CD14-positive monocyte (primary cell): ENCODE measurements around the gene ZNF543. TPM values are rescaled to one million over a fixed set of nuclear protein-coding genes. Genes with fewer than 3 reads are reported as not detected.

Experiments
- DNase-seq, 3 donors: peaks; one replicate each; pipeline ENCODE4 v3.0.0-alpha.2; 2011 to 2022
- H2AFZ ChIP-seq: 2 replicates; pipeline ENCODE4 v1.6.0; 2012; ENCODE audit warnings: mild to moderate bottlenecking, low read depth, low read length, inconsistent platforms; ENCODE audit not compliant: insufficient read depth, poor library complexity, severe bottlenecking
- H3K27ac ChIP-seq, 2 donors: 1 replicate in 1 of 2; 2 replicates in 1 of 2; pipeline ENCODE4 v1.5.1; 2012 to 2013; ENCODE audit warnings: low read length in 2 of 2, control low read depth in 1 of 2, inconsistent platforms in 1 of 2, low read depth in 1 of 2, mild to moderate bottlenecking in 1 of 2
- H3K27me3 ChIP-seq, 2 donors: one replicate each; pipeline versions ENCODE4 v1.6.0 to v1.6.1; 2011 to 2013; ENCODE audit warnings: low read length in 2 of 2; ENCODE audit not compliant: control insufficient read depth in 2 of 2, insufficient read depth in 2 of 2
- H3K36me3 ChIP-seq, 2 donors: replicated peaks in 1 of 2; 1 replicate in 1 of 2; 2 replicates in 1 of 2; pipeline versions ENCODE4 v1.5.1 to v1.6.1; 2012 to 2013; ENCODE audit warnings: low read length in 2 of 2, control low read depth in 1 of 2, inconsistent platforms in 1 of 2, mild to moderate bottlenecking in 1 of 2; ENCODE audit not compliant: insufficient read depth in 2 of 2, control insufficient read depth in 1 of 2
- H3K4me1 ChIP-seq, 2 donors: 1 replicate in 1 of 2; 2 replicates in 1 of 2; pipeline versions ENCODE4 v1.5.1 to v1.6.1; 2012 to 2013; ENCODE audit warnings: low read length in 2 of 2, control low read depth in 1 of 2, inconsistent platforms in 1 of 2, mild to moderate bottlenecking in 1 of 2, moderate library complexity in 1 of 2; ENCODE audit not compliant: insufficient read depth in 2 of 2, control insufficient read depth in 1 of 2
- H3K4me2 ChIP-seq: replicated peaks from 2 replicates; pipeline ENCODE3; 2012; ENCODE audit warnings: low read length, moderate library complexity, mild to moderate bottlenecking; ENCODE audit not compliant: poor library complexity, severe bottlenecking; ENCODE audit errors: extremely low read depth
- H3K4me3 ChIP-seq, 3 experiments: fragments of 200-600 bp in 1 of 3; sonication (generic) in 1 of 3; replicated peaks in 1 of 3; 1 replicate in 2 of 3; 2 replicates in 1 of 3; pipeline ENCODE4 v1.5.1; 2011 to 2013; ENCODE audit warnings: low read length in 3 of 3, mild to moderate bottlenecking in 3 of 3, control low read depth in 2 of 3, low read depth in 2 of 3, inconsistent platforms in 1 of 3, moderate library complexity in 1 of 3
- H3K79me2 ChIP-seq: 2 replicates; pipeline ENCODE4 v1.6.0; 2012; ENCODE audit warnings: mild to moderate bottlenecking, control low read depth, inconsistent platforms, low read length, moderate library complexity; ENCODE audit not compliant: insufficient read depth
- H3K9ac ChIP-seq: 2 replicates; pipeline ENCODE4 v1.6.0; 2017; ENCODE audit warnings: low read length, mild to moderate bottlenecking; ENCODE audit not compliant: insufficient read depth, poor library complexity, severe bottlenecking
- H3K9me3 ChIP-seq, 2 donors: replicated peaks in 1 of 2; 1 replicate in 1 of 2; 2 replicates in 1 of 2; pipeline versions ENCODE4 v1.5.1 to v1.6.1; 2012 to 2013; ENCODE audit warnings: low read length in 2 of 2, control low read depth in 1 of 2; ENCODE audit not compliant: control insufficient read depth in 1 of 2, insufficient read depth in 1 of 2
- H4K20me1 ChIP-seq: 2 replicates; pipeline ENCODE4 v1.6.0; 2012; ENCODE audit warnings: mild to moderate bottlenecking, low read length, control low read depth, moderate library complexity; ENCODE audit not compliant: insufficient read depth
- H3K27ac Mint-ChIP-seq, 7 donors: one replicate each; pipeline ENCODE4 v1.8.0; 2020; ENCODE audit warnings: mild to moderate bottlenecking in 7 of 7, mixed read lengths in 7 of 7, moderate library complexity in 6 of 7, inconsistent platforms in 2 of 7
- H3K27me3 Mint-ChIP-seq, 3 donors: one replicate each; pipeline ENCODE4 v1.8.0; 2021 to 2022; ENCODE audit warnings: low read depth in 3 of 3, mild to moderate bottlenecking in 3 of 3, mixed read lengths in 3 of 3, moderate library complexity in 3 of 3, inconsistent platforms in 1 of 3
- H3K36me3 Mint-ChIP-seq, 2 donors: one replicate each; pipeline ENCODE4 v1.8.0; 2020; ENCODE audit warnings: mixed read lengths in 2 of 2, inconsistent platforms in 1 of 2, mild to moderate bottlenecking in 1 of 2
- H3K4me1 Mint-ChIP-seq: one replicate; pipeline ENCODE4 v1.8.0; 2020; ENCODE audit warnings: mild to moderate bottlenecking, mixed read lengths
- H3K4me3 Mint-ChIP-seq, 2 donors: one replicate each; pipeline ENCODE4 v1.8.0; 2020; ENCODE audit warnings: mild to moderate bottlenecking in 2 of 2, mixed read lengths in 2 of 2, moderate library complexity in 1 of 2
- H3K9me3 Mint-ChIP-seq, 7 donors: one replicate each; pipeline ENCODE4 v1.8.0; 2020 to 2022; ENCODE audit warnings: mixed read lengths in 7 of 7, mild to moderate bottlenecking in 6 of 7, moderate library complexity in 6 of 7, inconsistent platforms in 2 of 7
- CTCF ChIP-seq: fragments of 200-600 bp; IDR thresholded peaks from one replicate; pipeline ENCODE4 v1.8.0; 2022; ENCODE audit warnings: antibody characterized with exemption, mild to moderate bottlenecking
- WGBS: methylation state at CpG from one replicate; pipeline ENCODE4 v1.1.5; 2013; ENCODE audit warnings: missing lambda C conversion rate; ENCODE audit not compliant: insufficient coverage; 5-methylcytosine and 5-hydroxymethylcytosine counted together
- intact Hi-C, 2 donors: fragments of 100-400 bp; cut with micrococcal nuclease; formaldehyde crosslinking; loops; one replicate each; pipeline versions ENCODE4 v1.15.0 to v1.15.1; 2023
- polyA plus RNA-seq, 3 donors: library from polyadenylated mRNA; depleted of rRNA in 1 of 3; unstranded in 2 of 3; stranded (reverse) in 1 of 3; fragments of 300-500 nt in 2 of 3; fragments of >200 nt in 1 of 3; fragmentation: Illumina TruSeq in 2 of 3; gene quantifications; 1 replicate in 2 of 3; 2 replicates in 1 of 3; pipeline ENCODE4 v1.2.3, GENCODE V29; 2012 to 2021

Gene ZNF543
- polyA plus RNA-seq, 3 donors: 0.85 to 1.1 (median 0.99) TPM

GRCh38 chr19:57288373-57288772 is 31.9 kb upstream of the ZNF543 start:
- no peak for TF ChIP-seq CTCF
- peaks cover 8% of the 10 kb centered on the region for H4K20me1 ChIP-seq
- H3K36me3 ChIP-seq: peaks cover 90 to 96% of the 10 kb centered on the region in 2 donors
- H3K4me2 ChIP-seq: no peak overlapping the region
- H3K79me2 ChIP-seq: peaks cover 68% of the 10 kb centered on the region
- H3K36me3 Mint-ChIP-seq: peaks cover 82 to 98% of the 10 kb centered on the region in 2 donors
- no peak for DNase-seq
- intact Hi-C loops: no loop called here
- peaks cover 18 to 48% (median 38%) of the 10 kb centered on the region in 7 donors for H3K9me3 Mint-ChIP-seq
- no peak overlapping the region for H3K27ac Mint-ChIP-seq
- no peaks in the 10 kb centered on the region for H3K4me1 ChIP-seq
- H3K4me1 Mint-ChIP-seq: no peaks in the 10 kb centered on the region
- no peak overlapping the region for H3K9ac ChIP-seq
- H3K27me3 ChIP-seq: no peaks in the 10 kb centered on the region
- peaks cover 0 to 2% (median 0%) of the 10 kb centered on the region in 3 donors for H3K27me3 Mint-ChIP-seq
- no peak overlapping the region for H3K4me3 ChIP-seq
- no peak overlapping the region for H2AFZ ChIP-seq
- 100% methylated on average over 2 of the region's 4 CpGs for WGBS
- H3K4me3 Mint-ChIP-seq: no peak overlapping the region
- no peak overlapping the region for H3K27ac ChIP-seq
- peaks cover 31 to 32% of the 10 kb centered on the region in 2 donors for H3K9me3 ChIP-seq

DNA sequence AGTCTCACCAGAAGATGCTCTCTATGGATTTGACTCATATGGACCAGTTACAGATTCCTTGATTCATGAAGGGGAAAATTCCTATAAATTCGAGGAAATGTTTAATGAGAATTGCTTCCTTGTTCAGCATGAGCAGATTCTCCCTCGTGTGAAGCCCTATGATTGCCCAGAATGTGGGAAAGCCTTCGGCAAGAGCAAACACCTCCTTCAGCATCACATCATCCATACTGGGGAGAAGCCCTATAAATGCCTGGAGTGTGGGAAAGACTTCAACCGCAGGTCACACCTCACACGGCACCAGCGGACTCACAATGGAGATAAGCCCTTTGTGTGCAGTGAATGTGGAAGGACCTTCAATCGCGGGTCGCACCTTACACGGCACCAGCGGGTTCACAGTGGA is 29.3 kb upstream of the ZNF543 start:
- Histone ChIP-seq H3K27me3 (no peaks in the 10 kb centered on the region), H3K79me2 (peaks cover 62% of the 10 kb centered on the region), H3K36me3 (peaks cover 75 to 95% of the 10 kb centered on the region in 2 donors), H4K20me1 (peaks cover 7% of the 10 kb centered on the region), H3K4me2 (no peak overlapping the region), H2AFZ (no peak overlapping the region), H3K4me3 (no peak overlapping the region), H3K4me1 (no peaks in the 10 kb centered on the region), H3K27ac (no peak overlapping the region), H3K9me3 (peaks cover 36 to 37% of the 10 kb centered on the region in 2 donors), H3K9ac (no peak overlapping the region)
- WGBS: 100% methylated on average over 3 of the region's 11 CpGs
- no peaks in the 10 kb centered on the region for H3K4me1 Mint-ChIP-seq
- peaks cover 18 to 66% (median 38%) of the 10 kb centered on the region in 7 donors for H3K9me3 Mint-ChIP-seq
- no peak overlapping the region for H3K27ac Mint-ChIP-seq
- no peak for DNase-seq
- no peak for TF ChIP-seq CTCF
- H3K27me3 Mint-ChIP-seq: no peaks in the 10 kb centered on the region
- intact Hi-C loops: no loop called here
- H3K36me3 Mint-ChIP-seq: peaks cover 78 to 99% of the 10 kb centered on the region in 2 donors
- no peak overlapping the region for H3K4me3 Mint-ChIP-seq
